Liver (tissue), 2 donors: ENCODE data around the gene LYST.

Experiments used
- CTCF ChIP-seq: fragments of 150-350 bp; IDR thresholded peaks from 2 replicates; pipeline ENCODE4 v1.5.1; 2017; ENCODE audit warnings: improper control_type of control experiment, low read depth, low read length; ENCODE audit not compliant: missing input control
- FOXA1 ChIP-seq: IDR thresholded peaks from 2 replicates; pipeline ENCODE4 v1.6.1; 2016; ENCODE audit warnings: antibody characterized with exemption
- YY1 ChIP-seq: IDR thresholded peaks from 2 replicates; pipeline ENCODE4 v1.6.1; 2016; ENCODE audit warnings: antibody characterized with exemption, mild to moderate bottlenecking
- donor health status: healthy.

GRCh38 chr1:235907897-235908240 lies 41.2 kb upstream of the LYST start:
- TF ChIP-seq FOXA1 (no peak), YY1 (no peak), CTCF (no peak)
